Fibroblast of skin of scalp (primary cell): ENCODE results near the gene TLX2.

ENCODE experiments used
- DNase-seq: peaks from one replicate; pipeline ENCODE4 v3.0.0-alpha.2; 2013

Gene TLX2

GRCh38 chr2:74496997-74497776 lies 17.1 kb upstream of the TLX2 start:
- DNase-seq, result no peak

DNA sequence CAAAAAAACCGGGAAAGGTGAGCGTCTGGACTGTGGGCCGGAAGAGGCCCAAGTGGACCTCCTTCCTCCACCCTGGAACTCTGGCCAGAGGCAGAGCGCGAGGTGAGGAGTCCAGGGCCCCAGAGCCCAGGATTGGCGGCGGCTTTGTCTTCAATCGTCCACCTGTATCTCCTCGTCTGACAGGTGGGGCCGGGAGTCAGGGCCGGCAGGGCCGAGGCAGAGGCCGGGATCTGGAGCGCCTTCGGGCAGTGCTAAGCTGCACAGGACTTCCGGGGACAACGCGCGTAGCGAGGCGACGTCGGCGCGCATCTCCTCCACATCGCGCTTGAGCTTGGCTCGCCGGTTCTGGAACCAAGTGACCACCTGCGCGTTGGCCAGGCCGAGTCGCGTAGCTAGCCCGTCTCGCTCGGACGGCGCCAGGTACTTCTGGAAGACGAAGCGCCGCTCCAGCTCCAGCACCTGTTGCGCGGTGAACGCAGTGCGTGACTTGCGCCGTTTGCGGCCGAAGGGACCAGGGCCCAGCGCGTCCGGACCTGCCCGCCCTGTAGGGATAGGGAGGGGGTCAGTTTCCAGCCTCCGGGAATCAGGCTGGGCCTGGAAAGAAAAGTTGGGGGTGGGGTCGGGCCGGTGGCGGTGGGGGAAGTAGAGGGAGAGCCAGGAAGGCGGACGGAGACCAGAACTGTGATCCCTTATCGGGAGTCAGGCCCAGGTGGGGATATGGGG lies 16.3 kb upstream of the TLX2 start:
- no peak for DNase-seq

DNA sequence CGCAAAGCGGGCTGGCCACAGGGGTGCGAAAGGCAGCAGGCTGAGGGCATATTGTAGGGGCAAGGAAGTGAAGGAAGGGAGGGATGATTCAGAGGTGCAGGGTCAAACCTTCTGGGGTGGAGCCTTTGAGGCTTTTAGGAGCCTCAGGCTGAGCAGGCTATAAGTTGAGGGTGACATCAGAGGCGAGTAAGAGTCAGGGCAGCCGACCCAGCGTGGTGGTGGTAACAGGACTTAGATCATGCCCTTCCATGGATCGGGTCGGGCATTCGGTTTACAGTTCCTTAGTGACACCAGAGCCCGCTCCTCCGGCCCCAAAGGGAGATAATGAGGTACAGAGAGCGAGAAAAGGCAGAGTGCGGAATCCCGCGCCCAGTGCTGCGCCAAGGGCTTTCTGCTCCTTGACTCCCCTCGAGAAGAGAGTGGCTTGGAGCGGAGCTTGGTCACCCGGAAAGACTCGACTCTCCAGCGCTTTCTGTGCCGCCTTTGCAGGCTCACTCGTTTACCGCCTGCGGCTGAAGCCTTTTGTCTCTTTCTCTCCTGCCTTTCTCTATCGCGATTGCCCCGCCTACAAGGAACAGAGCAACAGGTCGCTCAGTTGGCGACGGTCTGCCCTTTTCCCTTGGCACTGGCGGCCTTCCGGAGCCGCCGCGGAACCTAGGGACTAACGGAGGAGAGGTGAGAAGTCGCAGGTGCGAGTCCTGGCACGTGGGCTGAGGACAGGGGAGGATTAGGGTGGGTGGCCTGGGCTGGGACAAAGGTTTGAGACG lies 15.6 kb upstream of the TLX2 start:
- no peak for DNase-seq

- no peak for DNase-seq
Observed at GRCh38 chr2:74499267-74499939, 14.8 kb upstream of the TLX2 start, which contains the start of gene LBX2. Gene LBX2 (minus strand): TSS chr2:74499603. CDS start chr2:74499537, 66 bp downstream.

DNA sequence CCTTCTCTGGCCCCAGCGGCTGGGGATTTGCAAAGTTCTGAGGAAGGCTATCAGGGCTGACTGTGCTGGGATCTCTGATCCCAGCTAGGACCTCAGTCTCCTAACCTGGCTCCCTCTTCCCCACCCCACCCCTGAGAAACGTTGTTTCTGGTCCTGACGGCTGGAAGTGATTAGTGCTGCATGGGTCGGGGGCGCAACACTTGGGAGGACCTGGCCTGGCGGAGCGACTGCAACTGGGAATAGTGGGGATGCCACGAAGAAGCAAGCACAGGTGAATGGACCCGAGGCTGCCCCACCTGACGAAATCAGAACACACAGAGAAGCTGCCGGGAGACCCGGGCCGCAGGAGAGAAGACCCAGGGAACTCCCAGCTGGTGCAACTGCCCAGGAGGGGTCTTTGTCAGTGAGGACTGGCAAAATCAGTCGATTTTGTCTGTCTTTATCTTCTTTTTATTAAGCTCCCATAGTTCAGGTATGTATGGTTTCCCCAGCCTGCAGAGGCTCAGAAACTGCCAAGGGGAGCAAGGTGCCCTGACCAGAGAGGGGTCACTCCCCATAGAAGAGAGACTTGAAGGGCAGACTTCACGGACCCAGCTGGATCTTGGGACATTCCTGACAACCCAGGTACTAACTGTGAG lies 14.2 kb upstream of the TLX2 start:
- no peak for DNase-seq

DNA sequence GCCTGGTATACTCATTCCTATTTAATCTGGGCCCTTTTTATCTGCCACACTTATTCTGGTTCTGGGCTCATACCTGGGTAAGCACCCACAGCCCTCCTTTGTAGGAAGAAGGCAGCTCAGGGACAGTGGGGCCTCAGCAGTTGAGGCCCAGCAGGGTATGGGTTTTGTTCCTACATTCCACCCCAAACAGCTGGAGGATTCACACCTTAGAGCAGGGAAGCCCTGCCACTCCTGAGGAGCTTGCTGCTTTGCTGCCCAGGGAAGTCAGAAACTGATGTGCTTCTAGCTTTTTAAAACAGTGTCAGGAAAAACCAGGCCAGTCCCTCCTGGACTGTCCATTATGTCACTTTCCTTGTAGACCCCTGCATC lies 13.7 kb upstream of the TLX2 start:
- DNase-seq, result no peak

DNA sequence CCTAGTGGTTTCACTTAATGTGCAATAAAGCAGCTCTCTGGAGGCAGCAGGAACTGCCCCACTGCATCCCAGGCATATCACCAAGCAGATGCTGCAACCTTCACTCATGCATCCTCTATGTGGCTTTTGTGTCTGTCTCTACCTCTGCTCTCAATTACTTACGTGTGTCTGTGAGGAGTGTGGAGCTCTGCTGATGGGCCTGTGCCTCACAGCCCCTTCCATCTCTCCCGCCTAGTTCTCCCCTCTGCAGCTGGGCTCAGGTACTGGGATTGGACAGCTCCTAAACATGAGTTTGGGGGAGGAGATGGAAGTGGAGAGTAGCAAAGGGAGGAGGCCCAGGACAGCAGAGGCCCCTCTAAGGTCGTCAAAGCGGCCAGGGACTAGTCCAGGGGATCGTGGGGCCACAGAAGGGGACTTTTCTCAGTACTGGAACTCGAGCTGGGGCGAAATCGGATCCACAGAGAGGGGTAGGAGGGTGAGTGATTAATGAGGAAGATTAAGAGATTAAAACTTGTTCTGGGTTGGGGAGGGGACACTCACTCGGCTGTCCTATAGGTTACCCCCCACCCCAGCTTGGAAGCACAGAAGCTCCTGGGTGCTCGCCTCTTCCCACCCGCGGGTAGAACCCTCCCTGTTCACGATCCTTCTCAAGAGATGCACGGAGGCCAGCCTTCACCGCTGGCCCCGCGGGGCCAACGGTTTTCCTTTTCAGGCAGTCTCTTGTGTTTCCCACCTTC lies 12.7 kb upstream of the TLX2 start:
- no peak for DNase-seq

DNA sequence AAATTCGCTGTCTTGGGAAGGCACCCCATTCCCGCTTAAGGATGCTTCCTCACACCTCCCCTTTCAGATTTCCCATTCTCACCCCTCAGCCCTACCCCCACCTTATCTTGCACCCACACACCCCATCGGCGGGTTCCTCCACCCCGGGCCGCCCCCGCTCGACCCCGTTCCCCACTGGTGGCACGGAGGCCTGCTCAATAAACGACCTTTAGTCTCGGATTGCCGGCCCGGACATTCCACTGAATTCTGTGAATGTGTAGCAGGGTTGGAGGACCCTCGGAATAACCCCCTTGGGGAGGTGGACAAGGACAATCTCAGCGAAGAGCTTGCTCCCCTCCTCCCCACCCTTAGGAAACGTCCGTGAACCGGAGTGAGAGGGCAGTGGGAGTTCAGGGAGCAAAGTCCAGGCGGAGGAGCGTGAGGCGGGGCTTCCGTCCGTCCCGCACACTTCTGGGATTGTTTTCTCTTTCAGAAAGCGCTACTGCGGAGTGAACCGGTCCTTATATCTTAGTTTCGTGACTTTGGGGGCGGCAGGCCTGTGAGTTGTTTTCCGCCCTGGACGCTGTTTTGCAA lies 12.0 kb upstream of the TLX2 start:
- no peak for DNase-seq

DNA sequence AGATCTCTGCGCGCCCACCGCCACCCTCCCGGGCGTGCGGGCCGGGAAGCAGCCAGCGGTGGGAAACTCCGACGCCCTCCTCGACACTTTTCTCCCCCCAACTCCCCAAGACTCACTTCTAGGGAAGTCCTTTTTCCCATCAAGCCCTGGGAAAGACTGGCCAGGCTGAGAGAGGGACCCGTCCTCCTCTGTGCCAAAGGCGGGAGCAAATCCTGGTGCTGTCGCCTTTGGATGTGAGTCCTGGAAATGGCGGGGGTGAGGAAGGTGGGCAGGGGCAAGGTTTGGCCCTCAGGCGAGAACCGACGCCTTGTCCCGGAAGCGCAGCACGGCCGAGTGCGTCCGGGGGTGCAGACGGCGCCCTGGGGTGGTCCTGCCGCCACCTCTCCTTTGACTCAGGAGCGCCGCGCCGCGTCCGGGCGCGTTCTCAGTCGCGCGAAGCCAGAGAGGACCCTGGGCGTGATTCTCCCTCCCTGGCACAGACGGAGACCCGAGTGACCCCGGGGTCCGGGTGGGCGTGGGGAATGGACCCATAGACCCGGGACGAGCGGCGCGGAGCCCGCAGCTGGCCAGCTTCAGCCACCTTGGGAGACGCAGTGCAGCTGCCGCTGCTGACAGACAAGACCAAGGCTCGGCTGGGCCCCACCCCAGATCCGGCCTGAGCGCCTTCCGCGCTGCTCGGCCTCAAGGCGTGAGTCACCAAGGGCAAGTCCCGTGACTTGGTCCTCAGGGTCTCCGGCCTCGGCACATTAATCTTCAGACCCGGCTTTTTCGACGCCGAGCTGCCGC lies 11.3 kb upstream of the TLX2 start:
- peak; percentile 78 for DNase-seq

DNA sequence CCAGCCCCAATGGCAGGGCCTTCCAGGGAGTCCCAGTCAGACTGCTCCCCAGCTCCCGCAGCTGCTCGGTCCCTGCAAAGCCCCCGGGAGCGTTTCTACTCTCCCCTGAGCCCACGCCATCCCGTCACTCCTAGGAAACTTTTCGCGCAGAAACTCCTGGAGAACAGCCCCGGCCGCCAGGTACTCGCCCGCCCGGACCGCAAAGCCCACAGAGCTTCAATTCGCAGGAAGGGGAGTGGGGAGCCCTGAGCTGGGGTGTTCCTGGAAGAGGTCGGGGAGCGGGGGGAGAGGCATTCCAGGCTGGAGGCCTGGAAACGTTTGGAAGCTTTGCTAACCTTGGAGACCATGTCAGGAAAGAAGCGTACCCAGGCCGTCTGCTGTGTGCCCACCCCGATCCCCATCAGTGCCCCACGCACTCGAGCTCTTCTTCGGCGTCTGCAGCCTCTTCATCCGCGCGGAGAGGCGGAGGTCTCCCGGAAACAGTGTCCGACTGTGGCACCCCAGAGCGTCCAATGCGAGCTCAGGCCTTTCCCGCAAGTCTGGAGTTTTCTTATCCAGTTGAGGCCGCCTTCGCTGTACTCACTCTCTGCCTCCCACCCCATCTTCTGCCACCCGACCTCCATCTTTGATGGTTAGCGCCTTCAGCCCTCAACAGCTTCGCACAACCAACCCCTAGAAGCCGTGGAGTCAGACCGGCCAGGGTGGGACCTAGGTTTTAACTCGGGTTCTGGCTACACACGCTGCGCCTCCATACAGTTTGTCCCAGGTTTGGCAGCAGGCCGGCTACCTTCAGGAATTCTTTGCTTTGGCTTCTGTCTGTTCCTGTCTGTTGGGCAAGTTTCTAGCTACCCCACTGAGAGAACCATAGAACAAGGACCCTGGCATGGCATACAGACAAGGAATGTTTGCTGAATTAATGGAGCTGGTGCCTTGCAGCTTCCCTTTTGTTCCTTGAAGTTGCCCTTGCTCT lies 10.5 kb upstream of the TLX2 start:
- no peak for DNase-seq

DNA sequence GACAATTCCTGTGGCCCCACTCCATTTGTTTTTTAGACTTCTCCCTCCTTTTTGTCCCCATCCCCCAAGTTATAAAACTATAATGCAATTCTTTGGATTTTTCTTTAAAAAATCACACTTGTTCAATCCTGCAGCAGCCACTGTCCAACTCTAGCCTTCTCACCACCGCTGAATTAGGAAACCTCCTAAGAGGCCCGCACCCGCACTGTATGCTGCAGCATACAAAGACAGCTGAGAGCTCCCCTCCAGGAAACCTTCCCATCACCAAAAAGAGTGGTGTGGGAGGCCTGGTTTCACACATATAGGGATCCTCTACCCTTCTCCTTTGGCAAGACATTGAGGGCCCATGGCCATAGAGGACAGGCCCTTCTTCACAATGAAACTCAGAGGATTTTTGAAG lies 9.7 kb upstream of the TLX2 start:
- no peak for DNase-seq

DNA sequence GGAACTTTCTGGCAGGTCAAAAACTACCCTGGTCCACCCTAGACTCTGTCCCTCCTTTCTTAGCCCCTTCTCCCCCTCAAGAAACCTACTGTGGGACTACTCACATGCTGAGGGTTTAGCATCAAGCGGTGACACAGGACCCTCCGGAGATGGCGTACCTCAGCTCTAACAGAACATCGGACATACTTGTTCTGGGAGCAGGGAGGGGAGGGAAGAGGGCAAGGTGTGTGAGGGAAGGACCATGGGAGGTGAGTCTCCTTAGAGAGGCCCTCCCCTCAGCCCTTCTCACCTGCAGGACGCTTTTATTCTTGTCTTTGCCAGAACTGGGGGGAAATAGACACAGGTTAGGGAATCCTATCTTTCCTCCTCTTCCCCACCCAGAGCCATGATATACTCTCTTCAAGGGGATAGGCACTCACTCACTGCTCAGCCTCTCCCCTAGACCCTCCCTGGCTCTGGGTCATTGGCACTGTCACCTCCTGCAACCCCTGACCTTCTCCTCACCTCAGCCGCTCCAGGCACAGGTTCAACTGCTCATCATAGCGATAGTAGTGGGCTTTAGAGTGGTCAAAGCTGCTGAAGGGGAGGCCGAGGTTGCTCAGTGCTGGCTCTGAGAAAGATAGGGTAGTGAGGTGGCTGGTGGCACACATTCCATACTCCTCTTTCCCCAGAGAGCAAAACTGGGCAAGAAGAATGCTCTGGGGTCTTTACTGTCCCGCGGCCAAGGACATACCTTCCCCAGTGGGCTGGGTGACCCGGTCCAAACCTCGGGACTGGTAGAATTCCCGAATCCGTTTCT lies 8.6 kb upstream of the TLX2 start:
- DNase-seq, result no peak

GRCh38 chr2:74507145-74507925 lies 6.9 kb upstream of the TLX2 start, which contains the start of gene PCGF1:
Gene PCGF1 (minus strand): TSS chr2:74507695. CDS start chr2:74507668, 27 bp downstream.
- DNase-seq, result peak; percentile 98

GRCh38 chr2:74507926-74508520 lies 6.2 kb upstream of the TLX2 start:
- peak; percentile 94 for DNase-seq

GRCh38 chr2:74510272-74510671 lies 4.0 kb upstream of the TLX2 start:
- no peak for DNase-seq

DNA sequence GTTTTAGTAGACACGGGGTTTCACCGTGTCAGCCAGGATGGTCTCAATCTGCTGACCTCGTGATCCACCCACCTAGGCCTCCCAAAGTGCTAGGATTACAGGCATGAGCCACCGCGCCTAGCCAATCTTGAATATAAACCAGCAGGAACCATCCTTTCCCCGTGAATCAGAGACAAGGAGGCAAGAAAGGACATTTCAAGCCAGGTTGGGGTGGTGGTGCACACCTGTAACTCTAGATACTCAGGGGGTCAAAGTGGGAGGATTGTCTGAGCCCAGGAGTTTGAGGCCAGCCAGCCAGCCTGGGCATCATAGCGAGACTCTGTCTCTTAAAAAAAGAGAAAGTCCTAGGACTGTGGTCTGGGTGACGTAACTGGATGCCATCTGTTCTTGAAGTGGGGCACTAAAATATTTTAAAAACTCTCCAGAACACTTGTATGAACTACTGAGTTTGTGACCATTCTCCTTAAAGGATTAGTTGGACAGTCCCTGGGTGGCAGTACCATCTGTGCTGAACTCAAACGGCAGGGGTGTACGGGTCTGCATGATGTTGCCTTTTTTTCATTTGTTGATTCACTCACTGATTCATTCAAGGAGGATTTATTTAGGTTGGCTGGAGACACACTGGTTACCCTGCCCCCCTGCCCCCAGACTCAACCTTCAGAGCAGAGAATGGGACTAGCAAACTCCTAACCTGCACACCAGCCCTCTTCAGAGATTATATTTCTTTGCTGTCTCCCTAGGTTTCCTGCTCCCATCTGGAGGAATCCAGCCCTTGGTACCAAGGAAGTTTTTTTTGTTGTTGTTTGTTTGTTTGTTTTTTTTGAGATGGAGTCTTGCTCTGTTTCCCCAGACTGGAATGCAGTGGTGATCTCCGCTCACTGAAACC lies 2.9 kb upstream of the TLX2 start:
- peak; percentile 48 for DNase-seq
